Renal cortical epithelial cell (primary cell): ENCODE data around the gene C9orf50. TPM values are rescaled to one million over a fixed set of nuclear protein-coding genes. Genes with fewer than 3 reads are reported as not detected.
A peak's percentile ranks its signal among the peaks of the same experiment; 100 is the strongest.

Experiments
- DNase-seq: peaks from one replicate; pipeline ENCODE4 v3.0.0-alpha.2; 2011; ENCODE audit warnings: low read depth
- total RNA-seq: library from RNA; depleted of rRNA; stranded (reverse); fragments of >200 nt; gene quantifications from 2 replicates; pipeline ENCODE4 v1.2.3, GENCODE V29; 2014

The C9orf50 gene
- total RNA-seq, 1 donor from 2014 or later = 0.05 TPM

- no peak for DNase-seq
Measured at GRCh38 chr9:129591916-129592315, 29.0 kb downstream of the C9orf50 start.

DNA sequence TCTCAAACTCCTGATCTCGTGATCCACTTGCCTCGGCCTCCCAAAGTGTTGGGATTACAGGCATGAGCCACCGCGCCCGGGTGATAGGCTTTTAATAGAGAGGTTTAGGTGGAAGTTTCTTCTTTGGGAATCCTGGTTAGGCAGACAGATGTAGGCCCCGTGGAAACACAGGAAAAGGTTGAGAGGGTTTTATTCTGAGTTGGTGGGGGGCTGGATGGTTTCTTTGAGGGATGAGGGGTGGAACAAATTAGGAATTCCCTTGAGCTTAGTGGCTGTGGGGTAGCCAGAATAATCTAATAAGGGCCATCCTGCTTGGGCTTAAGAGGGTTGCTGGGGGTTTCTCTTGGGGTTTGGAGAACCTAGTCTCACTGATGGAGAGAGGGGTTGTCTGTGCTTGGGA lies 30.4 kb downstream of the C9orf50 start:
- no peak for DNase-seq

DNA sequence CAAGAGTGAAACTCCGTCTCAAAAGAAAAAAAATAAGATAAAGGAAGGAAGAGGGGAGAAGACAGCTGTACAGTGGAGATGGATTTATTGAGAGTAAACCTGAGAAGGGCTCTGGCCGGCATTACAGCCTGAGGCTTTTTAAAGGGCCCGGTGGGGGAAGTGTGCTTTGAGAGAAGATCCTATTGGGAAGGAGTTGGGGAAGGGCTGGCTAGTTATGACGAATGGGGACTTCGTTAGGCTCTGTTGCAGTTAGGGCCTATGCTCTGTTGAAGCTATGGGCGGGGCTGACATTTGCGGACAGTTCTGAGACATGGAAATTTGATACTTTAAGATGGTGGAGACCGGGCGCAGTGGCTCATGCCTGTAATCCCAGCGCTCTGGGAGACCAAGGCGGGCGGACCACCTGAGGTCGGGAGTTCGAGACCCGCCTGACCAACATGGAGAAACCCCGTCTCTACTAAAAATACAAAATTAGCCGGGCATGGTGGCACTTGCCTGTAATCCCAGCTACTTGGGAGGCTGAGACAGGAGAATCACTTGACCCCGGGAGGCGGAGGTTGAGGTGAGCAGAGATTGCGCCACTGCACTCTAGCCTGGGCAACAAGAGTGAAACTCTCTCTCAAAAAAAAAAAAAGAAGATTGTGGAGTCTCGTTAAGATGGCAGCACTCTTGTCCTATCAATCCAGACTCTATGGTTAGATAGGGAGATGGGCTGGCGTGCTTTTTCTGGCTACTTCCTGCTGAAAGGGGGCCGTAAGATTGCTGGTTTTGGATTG lies 33.2 kb downstream of the C9orf50 start:
- no peak for DNase-seq

- no peak for DNase-seq
Measured at GRCh38 chr9:129586685-129587084, 34.2 kb downstream of the C9orf50 start.

- DNase-seq = no peak
Measured at GRCh38 chr9:129586245-129586644, 34.7 kb downstream of the C9orf50 start.

DNA sequence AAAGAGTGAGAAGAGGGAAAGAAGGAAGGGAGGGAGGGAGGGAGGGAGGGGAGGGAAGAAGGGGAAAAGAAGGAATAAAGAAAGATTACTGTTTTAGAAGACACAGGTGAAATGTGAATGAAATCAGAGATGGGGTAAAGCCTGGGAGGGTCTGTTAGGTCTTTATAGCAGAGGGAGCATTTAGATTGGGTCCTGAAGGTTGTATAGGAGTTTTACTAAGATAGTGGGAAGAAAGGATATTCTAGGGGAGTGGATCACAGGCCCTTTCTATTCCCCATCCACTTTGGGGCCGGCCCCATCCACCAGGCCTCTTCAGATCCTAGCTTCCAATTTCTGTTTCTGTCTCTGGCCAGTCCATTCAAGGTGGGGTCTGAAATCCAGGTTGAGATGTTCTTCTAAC lies 35.5 kb downstream of the C9orf50 start:
- DNase-seq = no peak

DNA sequence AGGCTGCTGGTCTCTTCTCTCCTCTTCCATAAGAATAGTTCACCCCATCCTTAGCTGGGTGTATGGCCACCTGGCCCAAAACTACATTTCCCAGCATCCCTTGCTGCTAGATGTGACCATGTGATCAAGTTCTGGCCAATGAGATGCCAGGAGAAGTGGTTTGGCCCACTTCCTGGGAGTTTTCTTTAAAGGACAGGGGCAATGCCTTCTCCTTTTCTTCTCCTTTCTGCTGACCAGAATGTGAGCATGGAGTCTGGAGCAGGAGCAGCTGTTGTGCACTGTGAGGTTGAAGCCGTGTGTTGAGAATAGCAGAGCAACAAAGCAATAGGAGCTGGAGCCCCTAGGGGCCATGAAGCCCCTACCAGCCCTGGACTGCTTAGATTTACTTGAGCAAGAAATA lies 36.8 kb downstream of the C9orf50 start:
- DNase-seq = peak; percentile 75

DNA sequence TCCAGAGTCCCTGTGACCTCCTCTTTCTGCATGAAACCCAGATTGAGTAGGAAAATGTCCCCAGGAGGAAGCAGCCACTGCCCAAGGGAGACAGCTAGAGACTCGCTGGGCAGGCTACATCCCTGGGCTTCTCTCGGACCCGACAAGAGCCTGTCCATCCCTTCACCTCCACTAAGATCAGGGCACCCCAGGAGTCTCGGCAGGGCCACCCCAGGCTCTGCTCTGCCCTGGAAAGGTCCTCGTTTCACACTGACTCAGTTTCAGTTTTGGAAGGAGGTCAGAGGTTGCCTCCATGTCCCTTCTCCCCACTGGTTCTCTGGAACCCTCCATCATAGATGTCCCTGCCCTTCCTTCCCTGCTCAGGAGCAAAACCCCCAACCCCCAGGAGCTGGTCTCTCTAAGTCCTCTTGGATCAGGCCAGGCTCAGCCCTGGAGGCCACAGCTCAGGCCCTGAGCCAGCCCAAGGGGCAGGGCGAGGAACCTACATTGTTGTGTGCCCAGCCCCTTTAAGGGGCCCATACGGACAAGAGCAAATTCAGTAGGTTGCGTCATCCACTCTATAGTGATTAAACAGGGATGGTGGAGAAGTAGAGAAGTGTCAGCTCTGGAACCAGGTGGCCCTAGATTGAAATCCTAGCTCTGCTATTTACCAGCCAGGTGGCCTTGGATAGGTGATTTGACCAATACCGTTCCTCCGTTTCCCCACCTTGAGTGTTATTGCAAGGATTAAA lies 37.4 kb downstream of the C9orf50 start:
- no peak for DNase-seq

GRCh38 chr9:129582855-129583254 lies 38.0 kb downstream of the C9orf50 start:
- DNase-seq = no peak

- no peak for DNase-seq
Measured at GRCh38 chr9:129581505-129582189, 39.3 kb downstream of the C9orf50 start.

GRCh38 chr9:129580211-129580915 lies 40.5 kb downstream of the C9orf50 start:
- peak; percentile 70 for DNase-seq

GRCh38 chr9:129579294-129579693 lies 41.6 kb downstream of the C9orf50 start:
- no peak for DNase-seq

DNA sequence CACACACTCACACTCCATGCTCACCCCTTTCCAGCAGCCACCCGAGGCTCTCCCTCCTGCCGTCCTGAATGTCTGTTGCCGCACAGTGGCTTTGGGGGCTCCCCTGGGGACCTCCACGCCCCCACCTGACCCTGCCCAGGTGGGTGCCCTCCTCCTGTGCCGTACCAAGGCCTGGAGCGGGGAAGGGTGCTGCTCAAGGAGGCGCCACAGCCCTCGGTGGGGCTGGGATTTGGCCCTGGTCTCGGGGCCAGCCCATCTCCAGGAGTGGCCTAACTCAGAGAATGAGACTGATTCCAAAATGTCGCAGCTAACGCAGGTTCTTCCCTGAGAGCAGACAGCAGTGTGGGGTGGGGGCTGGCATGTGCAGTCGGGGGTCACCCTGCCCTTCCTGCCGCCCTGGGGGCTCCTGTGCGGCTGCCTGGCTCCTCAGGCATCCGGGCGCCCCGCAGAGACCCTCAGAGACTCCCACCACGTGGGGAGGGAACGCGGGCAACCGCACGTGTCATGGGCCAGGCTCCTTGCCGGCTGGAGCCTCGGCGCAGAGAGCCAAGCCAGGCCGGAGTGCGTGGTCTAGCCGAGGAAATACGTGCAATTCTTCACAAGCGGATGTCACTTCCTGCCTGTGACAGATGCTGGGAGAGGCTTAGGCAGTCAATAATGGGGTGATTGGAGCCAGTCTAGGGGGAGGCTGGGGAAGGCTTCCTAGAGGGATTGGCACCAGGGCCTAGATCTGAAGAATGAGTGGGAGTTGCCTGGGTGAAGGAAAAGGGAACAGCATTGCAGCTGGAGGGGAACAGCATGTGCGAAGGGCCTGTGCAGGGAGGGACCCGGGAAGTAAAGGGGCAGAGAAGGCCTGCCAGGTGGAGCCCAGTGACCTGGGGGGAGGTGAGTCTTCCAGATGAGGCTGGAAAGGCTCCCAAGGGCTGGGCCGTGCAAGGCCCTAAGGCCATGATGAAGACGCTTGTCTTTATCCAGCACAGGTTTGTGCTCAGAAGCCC lies 44.1 kb downstream of the C9orf50 start:
- no peak for DNase-seq

DNA sequence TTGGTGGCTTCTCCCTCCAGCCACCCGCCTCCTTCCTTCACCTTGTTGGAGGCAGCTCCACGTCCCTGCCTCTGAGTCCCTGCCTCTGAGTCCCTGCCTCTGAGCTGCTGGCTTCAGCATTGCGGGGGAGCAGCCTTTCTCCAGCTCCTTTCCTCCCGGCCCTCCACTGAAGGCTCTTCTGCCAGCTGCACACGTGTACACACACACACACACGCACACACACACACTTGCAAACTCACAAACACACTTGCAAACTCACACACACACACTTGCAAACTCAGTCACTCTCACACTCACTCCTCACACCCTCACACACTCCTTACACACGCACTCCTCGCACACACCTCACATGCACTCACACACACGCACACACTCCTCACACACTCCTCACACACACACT lies 45.1 kb downstream of the C9orf50 start:
- DNase-seq = no peak

DNA sequence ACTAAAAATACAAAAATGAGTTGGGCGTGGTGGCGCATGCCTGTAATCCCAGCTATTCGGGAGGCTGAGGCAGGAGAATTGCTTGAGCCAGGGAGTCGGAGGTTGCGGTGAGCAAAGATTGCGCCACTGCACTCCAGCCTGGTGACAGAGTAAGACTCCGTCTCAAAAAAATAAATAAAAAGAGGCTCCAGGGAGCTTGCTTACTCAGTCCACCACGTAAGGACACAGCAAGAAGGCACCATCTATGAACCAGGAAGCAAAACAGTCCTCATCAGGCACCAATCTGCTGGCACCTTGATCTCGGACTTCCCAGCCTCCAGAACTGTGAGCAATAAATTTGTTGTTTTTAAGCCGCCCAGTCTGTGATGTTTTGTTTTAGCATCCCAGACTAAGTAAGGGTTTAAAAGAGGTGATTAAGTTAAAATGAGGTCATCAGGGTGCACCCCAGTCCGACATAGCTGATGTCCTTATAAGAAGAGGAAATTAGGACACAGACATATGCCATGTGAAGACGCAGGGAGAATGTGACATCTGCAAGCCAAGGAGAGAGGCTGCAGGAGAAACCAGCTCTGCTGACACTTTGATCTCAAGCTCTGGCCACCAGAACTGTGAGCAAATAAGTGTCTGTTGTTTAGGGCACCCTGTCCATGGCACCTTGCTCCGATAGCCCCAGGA lies 45.9 kb downstream of the C9orf50 start:
- DNase-seq = no peak

GRCh38 chr9:129573977-129574376 lies 46.9 kb downstream of the C9orf50 start:
- DNase-seq = no peak

DNA sequence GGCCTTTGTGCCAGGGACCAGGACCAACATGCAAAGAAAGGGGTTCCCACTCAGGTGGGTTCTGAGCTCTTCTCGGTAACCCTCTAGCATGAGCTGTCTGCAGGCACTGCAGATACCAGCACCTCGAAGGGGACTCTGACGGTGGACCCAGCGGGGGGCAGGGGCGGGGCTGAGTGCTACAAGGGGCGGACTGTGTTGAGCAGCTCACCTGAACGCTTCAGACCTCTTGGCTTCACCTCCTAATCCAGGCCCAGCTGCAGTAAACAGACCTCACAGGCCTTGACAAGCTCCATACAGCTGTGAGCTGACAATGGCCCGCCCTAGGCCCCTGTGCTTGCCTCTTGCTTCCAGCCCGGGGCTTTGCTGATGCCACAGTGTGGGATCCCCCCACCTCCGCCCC lies 48.4 kb downstream of the C9orf50 start:
- no peak for DNase-seq

DNA sequence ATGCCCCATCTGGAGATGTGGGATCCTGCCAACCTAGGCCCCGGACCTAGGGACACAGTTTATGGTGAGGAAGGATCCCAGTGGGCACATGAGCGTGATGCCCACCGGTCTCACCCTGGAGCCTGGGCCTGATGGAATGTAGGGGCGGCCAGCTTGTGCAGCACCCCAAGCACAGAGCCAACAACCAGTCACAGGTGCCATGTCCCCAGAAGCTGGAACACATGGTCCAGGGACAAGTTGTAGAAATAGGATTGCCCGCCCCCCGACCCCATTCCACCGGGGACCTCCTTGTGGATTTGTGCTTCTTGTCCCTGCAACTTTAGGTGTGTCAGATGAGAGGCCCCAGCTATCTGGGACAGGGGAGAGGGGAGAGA lies 48.9 kb downstream of the C9orf50 start:
- no peak for DNase-seq

GRCh38 chr9:129571298-129572051 lies 49.4 kb downstream of the C9orf50 start:
- DNase-seq = no peak
